H1 (cell line): Measurements from ENCODE around the gene PLXNA4. TPM values are rescaled to one million over a fixed set of nuclear protein-coding genes. Genes with fewer than 3 reads are reported as not detected.

Experiments used
- CTCF ChIA-PET: fragments of 300-600 bp; sonication (Branson Sonifier 250); formaldehyde crosslinking; loops from one replicate; lab custom pipeline; 2021; ENCODE audit not compliant: partially characterized antibody; lab: Charles Lee
- POLR2A ChIA-PET: fragments of 300-600 bp; sonication (Branson Sonifier 250); formaldehyde crosslinking; loops from one replicate; lab custom pipeline; 2021; ENCODE audit warnings: inconsistent platforms; ENCODE audit not compliant: partially characterized antibody; lab: Charles Lee
- DNase-seq, 2 experiments: peaks; one replicate each; pipeline versions ENCODE4 v3.0.0 to v3.0.0-alpha.2; 2010 to 2022; ENCODE audit warnings: low spot score in 2 of 2, low read depth in 1 of 2, mixed read lengths in 1 of 2
- FAIRE-seq: peaks from 2 replicates; lab custom pipeline; 2011; peaks lifted over from hg19 to GRCh38; lab: Jason Lieb, UNC
- H2AFZ ChIP-seq: 2 replicates; pipeline ENCODE4 v1.8.1; 2012; ENCODE audit warnings: low read length, inconsistent platforms
- H2AK5ac ChIP-seq: 2 replicates; pipeline ENCODE4 v1.6.1; 2013; ENCODE audit warnings: low read depth, low read length
- H2BK120ac ChIP-seq: replicated peaks from 2 replicates; pipeline ENCODE3; 2013; ENCODE audit warnings: low read depth, low read length, inconsistent platforms
- H2BK12ac ChIP-seq: 2 replicates; pipeline ENCODE4 v1.6.1; 2013; ENCODE audit warnings: low read depth, low read length
- H2BK15ac ChIP-seq: 2 replicates; pipeline ENCODE4 v1.6.1; 2013; ENCODE audit warnings: low read length
- H2BK20ac ChIP-seq: 2 replicates; pipeline ENCODE4 v1.6.1; 2013; ENCODE audit warnings: low read length
- H2BK5ac ChIP-seq: 2 replicates; pipeline ENCODE4 v1.6.1; 2013; ENCODE audit warnings: low read depth, low read length
- H3K14ac ChIP-seq: 2 replicates; pipeline ENCODE4 v1.6.1; 2013; ENCODE audit warnings: inconsistent platforms; ENCODE audit not compliant: insufficient read length
- H3K18ac ChIP-seq: 2 replicates; pipeline ENCODE4 v1.6.1; 2013; ENCODE audit warnings: low read length; ENCODE audit errors: extremely low read depth
- H3K23ac ChIP-seq: 2 replicates; pipeline ENCODE4 v1.6.1; 2013; ENCODE audit warnings: inconsistent platforms; ENCODE audit not compliant: insufficient read length
- H3K23me2 ChIP-seq: 2 replicates; pipeline ENCODE4 v1.6.1; 2013; ENCODE audit warnings: low read depth, low read length
- H3K27ac ChIP-seq: 2 replicates; pipeline ENCODE4 v1.6.1; 2011; ENCODE audit warnings: low read depth, low read length, inconsistent platforms
- H3K27me3 ChIP-seq, 4 experiments: replicated peaks in 1 of 4; 1 replicate in 1 of 4; 2 replicates in 3 of 4; pipeline versions ENCODE4 v1.6.1 to v1.8.1; 2011 to 2013; ENCODE audit warnings: low read length in 3 of 4, mild to moderate bottlenecking in 3 of 4, inconsistent platforms in 2 of 4, mixed read lengths in 2 of 4, moderate library complexity in 1 of 4; ENCODE audit not compliant: control insufficient read depth in 3 of 4, insufficient read depth in 3 of 4; ENCODE audit errors: extremely low read depth in 1 of 4
- H3K36me3 ChIP-seq, 4 experiments: 2 replicates each; pipeline versions ENCODE4 v1.6.1 to v1.8.1; 2011 to 2013; ENCODE audit warnings: mild to moderate bottlenecking in 4 of 4, low read length in 3 of 4, moderate library complexity in 2 of 4, control low read depth in 1 of 4, inconsistent platforms in 1 of 4; ENCODE audit not compliant: insufficient read depth in 4 of 4, control insufficient read depth in 2 of 4
- H3K4ac ChIP-seq: replicated peaks from 2 replicates; pipeline ENCODE3; 2013; ENCODE audit warnings: low read length, low read depth, mixed read lengths, inconsistent platforms; ENCODE audit not compliant: insufficient read length
- H3K4me1 ChIP-seq, 4 experiments: replicated peaks in 1 of 4; 1 replicate in 1 of 4; 2 replicates in 3 of 4; pipeline versions ENCODE4 v1.6.1 to v1.8.1; 2011 to 2013; ENCODE audit warnings: low read length in 3 of 4, inconsistent platforms in 2 of 4, mixed read lengths in 1 of 4; ENCODE audit not compliant: insufficient read depth in 4 of 4, control insufficient read depth in 3 of 4
- H3K4me2 ChIP-seq, 2 experiments: 2 replicates each; pipeline versions ENCODE4 v1.6.1 to v1.8.1; 2011 to 2013; ENCODE audit warnings: low read depth in 2 of 2, low read length in 2 of 2, control low read depth in 1 of 2, inconsistent platforms in 1 of 2, mild to moderate bottlenecking in 1 of 2; ENCODE audit not compliant: insufficient read depth in 1 of 2
- H3K4me3 ChIP-seq, 4 experiments: fragments of 200-600, 300-600 bp in 1 of 4; sonication (generic), shearing (Covaris generic), sonication (Bioruptor Twin) in 1 of 4; 2 replicates each; pipeline versions ENCODE4 v1.5.1 to v1.8.1; 2011 to 2016; ENCODE audit warnings: low read length in 4 of 4, low read depth in 3 of 4, control low read depth in 2 of 4, inconsistent platforms in 2 of 4, mild to moderate bottlenecking in 2 of 4, mixed read lengths in 1 of 4, moderate library complexity in 1 of 4; ENCODE audit not compliant: insufficient read depth in 2 of 4; ENCODE audit errors: extremely low read depth in 1 of 4
- H3K56ac ChIP-seq: replicated peaks from 2 replicates; pipeline ENCODE3; 2013; ENCODE audit warnings: low read depth, mild to moderate bottlenecking, mixed read lengths, low read length, inconsistent platforms; ENCODE audit not compliant: insufficient read length
- H3K79me1 ChIP-seq: 2 replicates; pipeline ENCODE4 v1.6.1; 2013; ENCODE audit warnings: low read depth, low read length, control low read depth
- H3K79me2 ChIP-seq, 2 experiments: 2 replicates each; pipeline versions ENCODE4 v1.6.1 to v1.8.1; 2012 to 2013; ENCODE audit warnings: low read length in 2 of 2, mild to moderate bottlenecking in 2 of 2, inconsistent platforms in 1 of 2; ENCODE audit not compliant: insufficient read depth in 2 of 2, control insufficient read depth in 1 of 2
- H3K9ac ChIP-seq, 4 experiments: replicated peaks in 1 of 4; 1 replicate in 1 of 4; 2 replicates in 3 of 4; pipeline versions ENCODE4 v1.6.1 to v1.8.1; 2011 to 2013; ENCODE audit warnings: low read depth in 3 of 4, low read length in 3 of 4, control low read depth in 2 of 4, mild to moderate bottlenecking in 2 of 4, moderate library complexity in 2 of 4, inconsistent platforms in 1 of 4; ENCODE audit errors: extremely low read depth in 1 of 4
- H3K9me3 ChIP-seq, 2 experiments: 2 replicates each; pipeline versions ENCODE4 v1.6.1 to v1.8.1; 2012 to 2013; ENCODE audit warnings: mild to moderate bottlenecking in 2 of 2, moderate library complexity in 2 of 2, control low read depth in 1 of 2, inconsistent platforms in 1 of 2, low read depth in 1 of 2, low read length in 1 of 2, mixed read lengths in 1 of 2; ENCODE audit not compliant: insufficient read depth in 2 of 2
- H4K20me1 ChIP-seq, 2 experiments: replicated peaks in 1 of 2; 2 replicates each; pipeline versions ENCODE3 to v1.8.1; 2011 to 2013; ENCODE audit warnings: inconsistent platforms in 2 of 2, low read length in 2 of 2, mild to moderate bottlenecking in 1 of 2; ENCODE audit not compliant: insufficient read depth in 2 of 2, control insufficient read depth in 1 of 2
- H4K5ac ChIP-seq: 2 replicates; pipeline ENCODE4 v1.6.1; 2013; ENCODE audit warnings: low read length, low read depth, mixed read lengths, inconsistent platforms; ENCODE audit not compliant: insufficient read length
- H4K8ac ChIP-seq: 2 replicates; pipeline ENCODE4 v1.8.0; 2013; ENCODE audit warnings: mild to moderate bottlenecking, moderate library complexity, low read length, inconsistent platforms; ENCODE audit not compliant: insufficient read depth; ENCODE audit errors: extremely low read depth
- H4K91ac ChIP-seq: replicated peaks from 2 replicates; pipeline ENCODE3; 2013; ENCODE audit warnings: low read length, mixed read lengths, inconsistent platforms; ENCODE audit not compliant: insufficient read length
- CHD1 ChIP-seq: IDR thresholded peaks from 2 replicates; pipeline ENCODE4 v1.6.1; 2012; ENCODE audit warnings: low read depth, low read length, improper control_type of control experiment
- CHD2 ChIP-seq: IDR thresholded peaks from 2 replicates; pipeline ENCODE4 v1.6.1; 2012; ENCODE audit warnings: low read length, improper control_type of control experiment
- FOSL1 ChIP-seq: IDR thresholded peaks from 2 replicates; pipeline ENCODE4 v1.6.1; 2011; ENCODE audit warnings: mild to moderate bottlenecking, low read depth, low read length, moderate library complexity; ENCODE audit not compliant: insufficient read depth
- KDM1A ChIP-seq: fragments of 200-600, 300-600 bp; sonication (generic); IDR thresholded peaks from 2 replicates; pipeline ENCODE4 v1.7.1; 2016; ENCODE audit warnings: mild to moderate bottlenecking, low read length, borderline replicate concordance
- KDM5A ChIP-seq: fragments of 200-600 bp; IDR thresholded peaks from 2 replicates; pipeline ENCODE4 v1.7.1; 2012; ENCODE audit warnings: mild to moderate bottlenecking, low read length, inconsistent platforms, mixed read lengths
- MAFK ChIP-seq: IDR thresholded peaks from 2 replicates; pipeline ENCODE4 v1.6.1; 2012; ENCODE audit warnings: low read depth, mild to moderate bottlenecking, improper control_type of control experiment, low read length
- NRF1 ChIP-seq: IDR thresholded peaks from 2 replicates; pipeline ENCODE4 v1.6.1; 2011; ENCODE audit warnings: mild to moderate bottlenecking, low read depth, low read length, improper control_type of control experiment
- SAP30 ChIP-seq: fragments of 300-600 bp; sonication (generic); IDR thresholded peaks from 2 replicates; pipeline ENCODE4 v1.7.1; 2012; ENCODE audit warnings: low read length, moderate library complexity, mild to moderate bottlenecking, inconsistent platforms; ENCODE audit not compliant: insufficient read depth, insufficient replicate concordance
- SIRT6 ChIP-seq: IDR thresholded peaks from one replicate; pipeline ENCODE4 v1.7.1; 2012; ENCODE audit warnings: low read length, inconsistent platforms
- SP2 ChIP-seq: IDR thresholded peaks from 2 replicates; pipeline ENCODE4 v1.6.1; 2012; ENCODE audit warnings: mild to moderate bottlenecking, low read length, inconsistent platforms
- USF2 ChIP-seq: IDR thresholded peaks from 2 replicates; pipeline ENCODE4 v1.6.1; 2011; ENCODE audit warnings: low read length, improper control_type of control experiment
- ZNF274 ChIP-seq: IDR thresholded peaks from 2 replicates; pipeline ENCODE4 v1.7.0; 2012; ENCODE audit warnings: low read length, borderline replicate concordance; ENCODE audit errors: extremely low read depth
- WGBS, 2 experiments: shearing (Covaris generic) in 1 of 2; methylation state at CpG; one replicate each; pipeline versions ENCODE4 v1.1.6 to v1.1.7; 2013 to 2015; ENCODE audit warnings: low lambda C conversion rate in 2 of 2, mixed read lengths in 2 of 2, inconsistent platforms in 1 of 2, low coverage in 1 of 2, missing lambda C conversion rate in 1 of 2; ENCODE audit not compliant: insufficient replicate concordance in 2 of 2, insufficient coverage in 1 of 2, insufficient read length in 1 of 2; ENCODE audit errors: extremely low coverage in 1 of 2, missing lambda C conversion rate in 1 of 2; 5-methylcytosine and 5-hydroxymethylcytosine counted together
- polyA plus RNA-seq, 7 experiments: library from polyadenylated mRNA; depleted of rRNA in 3 of 7; stranded (reverse) in 5 of 7; unstranded in 2 of 7; fragments of >200 nt in 5 of 7; fragments of 200-250 nt in 2 of 7; gene quantifications; 1 replicate in 5 of 7; 2 replicates in 1 of 7; 4 replicates in 1 of 7; pipeline versions ENCODE4 v1.2.1 to v1.2.3, GENCODE V29; 2011 to 2013; ENCODE audit warnings: missing spikeins in 2 of 7, mixed read lengths in 2 of 7
- total RNA-seq: library from RNA; stranded (reverse); fragmentation: NEBNext Ultra II Directional; extraction: Animal tissue kit (Norgen Biotek cat#: 25700); gene quantifications from 2 replicates; pipeline ENCODE4 v1.2.1, GENCODE V29; 2021
- TF ChIP-seq, protein P1 (sequence below): IDR thresholded peaks from 2 replicates; pipeline ENCODE4 v1.6.1; 2012; ENCODE audit warnings: inconsistent platforms

PLXNA4 gene
- total and polyA plus RNA-seq, 2 of the 8 experiments (the other 6 are each of a cell fraction or from before 2014, with no cell fraction given) = 0.76 to 0.79 TPM

GRCh38 chr7:132117636-132118035 lies 458.6 kb downstream of the PLXNA4 start:
- FAIRE-seq = no peak
- H3K27ac ChIP-seq = no peak overlapping the region
- ChIA-PET CTCF (interaction anchor here (0.8 to 1.2 kb wide), 2 partner anchors 9 to 17 kb away, joined by 3 read pairs; no protein-coding TSS in a partner anchor), POLR2A (no interaction called here)
- H2BK120ac ChIP-seq = no peak overlapping the region
- no peak overlapping the region for H4K91ac ChIP-seq
- no peak overlapping the region for H2BK15ac ChIP-seq
- no peaks in the 10 kb centered on the region for H3K79me2 ChIP-seq
- H4K8ac ChIP-seq = no peak overlapping the region
- no peak overlapping the region for H3K4me3 ChIP-seq
- WGBS, 2 experiments = 88% methylated on average over 6 of the region's 6 CpGs; no CpG with 5 or more reads in 1 of the 2 experiments
- H3K79me1 ChIP-seq = no peaks in the 10 kb centered on the region
- no peaks in the 10 kb centered on the region for H3K27me3 ChIP-seq
- no peak overlapping the region for H3K9ac ChIP-seq
- H4K20me1 ChIP-seq = no peaks in the 10 kb centered on the region
- no peak overlapping the region for H3K23ac ChIP-seq
- peaks cover 0 to 8% (median under 1%) of the 10 kb centered on the region in 4 experiments; a peak in 4 of 7 replicates for H3K4me1 ChIP-seq
- H3K14ac ChIP-seq = no peak overlapping the region
- no peak for DNase-seq
- H3K23me2 ChIP-seq = peaks cover 2% of the 10 kb centered on the region; the same call in 1 of the 2 replicates
- H3K9me3 ChIP-seq = no peaks in the 10 kb centered on the region
- no peak overlapping the region for H2AK5ac ChIP-seq
- no peak overlapping the region for H2BK20ac ChIP-seq
- no peak overlapping the region for H4K5ac ChIP-seq
- H3K4ac ChIP-seq = no peak overlapping the region
- no peak overlapping the region for H3K4me2 ChIP-seq
- no peak overlapping the region for H2BK5ac ChIP-seq
- no peaks in the 10 kb centered on the region for H3K36me3 ChIP-seq
- H3K18ac ChIP-seq = no peak overlapping the region
- no peak overlapping the region for H2AFZ ChIP-seq
- no peak overlapping the region for H2BK12ac ChIP-seq
- no peak overlapping the region for H3K56ac ChIP-seq
- TF ChIP-seq SP2 = no peak
- no peak for TF ChIP-seq FOSL1
- no peak for TF ChIP-seq SIRT6
- no peak for TF ChIP-seq KDM1A
- TF ChIP-seq USF2 = no peak
- no peak for TF ChIP-seq SAP30
- TF ChIP-seq KDM5A = no peak
- no peak for TF ChIP-seq CHD1
- TF ChIP-seq NRF1 = no peak
- TF ChIP-seq, protein P1, sequence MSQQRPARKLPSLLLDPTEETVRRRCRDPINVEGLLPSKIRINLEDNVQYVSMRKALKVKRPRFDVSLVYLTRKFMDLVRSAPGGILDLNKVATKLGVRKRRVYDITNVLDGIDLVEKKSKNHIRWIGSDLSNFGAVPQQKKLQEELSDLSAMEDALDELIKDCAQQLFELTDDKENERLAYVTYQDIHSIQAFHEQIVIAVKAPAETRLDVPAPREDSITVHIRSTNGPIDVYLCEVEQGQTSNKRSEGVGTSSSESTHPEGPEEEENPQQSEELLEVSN = no peak
- TF ChIP-seq MAFK = no peak
- no peak for TF ChIP-seq CHD2
- TF ChIP-seq ZNF274 = no peak
